ENCODE data around the gene PAQR4.

DNA sequence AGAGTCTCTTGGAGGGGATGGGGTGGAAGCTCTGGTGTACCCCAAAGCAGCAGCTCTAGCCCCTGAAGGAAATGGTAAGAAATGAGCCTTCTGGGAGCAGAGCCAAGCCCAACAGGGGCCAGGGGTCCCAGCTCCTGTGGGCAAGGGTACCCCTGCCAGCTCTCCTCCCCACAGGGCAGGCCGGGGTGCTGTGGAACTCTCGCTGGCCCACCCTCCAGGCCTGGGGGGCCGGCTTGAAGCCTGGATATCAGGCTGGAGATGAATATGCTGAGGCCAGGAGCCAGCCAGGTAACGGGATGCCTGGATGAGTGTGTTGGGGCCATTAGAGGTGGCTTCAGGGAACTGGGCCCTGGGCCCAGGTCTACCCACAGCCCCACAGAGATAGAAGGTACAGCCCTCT is 31.4 kb downstream of the PAQR4 start:
- TF ChIP-seq SNAI2 (CRISPR knock-in tag; IDR thresholded peaks at IDR 0.05) (no peak), ARNTL (CRISPR knock-in tag; IDR thresholded peaks at IDR 0.05; ENCODE audit: borderline replicate concordance, low read depth) (no peak), ZFP3 (CRISPR knock-in tag; IDR thresholded peaks at IDR 0.05) (no peak), ISL1 (CRISPR knock-in tag; IDR thresholded peaks at IDR 0.05) (no peak), GLIS3 (CRISPR knock-in tag; IDR thresholded peaks at IDR 0.05) (no peak), ZNF565 (CRISPR knock-in tag; conservative IDR thresholded peaks at IDR 0.05; ENCODE audit: low read depth) (no peak), CSDC2 (CRISPR knock-in tag; IDR thresholded peaks at IDR 0.05) (no peak)
- TF ChIP-seq, protein P1, sequence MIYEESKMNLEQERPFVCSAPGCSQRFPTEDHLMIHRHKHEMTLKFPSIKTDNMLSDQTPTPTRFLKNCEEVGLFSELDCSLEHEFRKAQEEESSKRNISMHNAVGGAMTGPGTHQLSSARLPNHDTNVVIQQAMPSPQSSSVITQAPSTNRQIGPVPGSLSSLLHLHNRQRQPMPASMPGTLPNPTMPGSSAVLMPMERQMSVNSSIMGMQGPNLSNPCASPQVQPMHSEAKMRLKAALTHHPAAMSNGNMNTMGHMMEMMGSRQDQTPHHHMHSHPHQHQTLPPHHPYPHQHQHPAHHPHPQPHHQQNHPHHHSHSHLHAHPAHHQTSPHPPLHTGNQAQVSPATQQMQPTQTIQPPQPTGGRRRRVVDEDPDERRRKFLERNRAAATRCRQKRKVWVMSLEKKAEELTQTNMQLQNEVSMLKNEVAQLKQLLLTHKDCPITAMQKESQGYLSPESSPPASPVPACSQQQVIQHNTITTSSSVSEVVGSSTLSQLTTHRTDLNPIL (CRISPR knock-in tag; IDR thresholded peaks at IDR 0.05; ENCODE audit: low read depth): no peak
